Glutamatergic neuron (in vitro differentiated cells): Measurements from ENCODE around the gene RAB8B. TPM values are rescaled to one million over a fixed set of nuclear protein-coding genes. Genes with fewer than 3 reads are reported as not detected.

ENCODE experiments used
- DNase-seq: peaks from one replicate; pipeline ENCODE4 v3.0.0; 2022
- H3K27ac Mint-ChIP-seq: one replicate; pipeline ENCODE4 v1.8.0; 2020; ENCODE audit warnings: mild to moderate bottlenecking, mixed read lengths, inconsistent platforms; ENCODE audit not compliant: unreplicated experiment
- H3K27me3 Mint-ChIP-seq: one replicate; pipeline ENCODE4 v1.8.0; 2020; ENCODE audit warnings: mild to moderate bottlenecking, moderate library complexity, mixed read lengths, inconsistent platforms; ENCODE audit not compliant: unreplicated experiment
- H3K36me3 Mint-ChIP-seq: one replicate; pipeline ENCODE4 v1.8.0; 2020; ENCODE audit warnings: mild to moderate bottlenecking, mixed read lengths, inconsistent platforms; ENCODE audit not compliant: unreplicated experiment
- H3K4me1 Mint-ChIP-seq: one replicate; pipeline ENCODE4 v1.8.0; 2020; ENCODE audit warnings: mild to moderate bottlenecking, low read depth, mixed read lengths, inconsistent platforms; ENCODE audit not compliant: unreplicated experiment
- H3K4me3 Mint-ChIP-seq: one replicate; pipeline ENCODE4 v1.8.0; 2020; ENCODE audit warnings: mild to moderate bottlenecking, mixed read lengths, inconsistent platforms; ENCODE audit not compliant: unreplicated experiment
- H3K9me3 Mint-ChIP-seq: one replicate; pipeline ENCODE4 v1.8.0; 2020; ENCODE audit warnings: mild to moderate bottlenecking, moderate library complexity, mixed read lengths, inconsistent platforms; ENCODE audit not compliant: unreplicated experiment
- total RNA-seq: library from RNA; stranded (reverse); fragmentation: NEBNext Ultra II Directional; extraction: Animal tissue kit (Norgen Biotek cat#: 25700); gene quantifications from one replicate; pipeline ENCODE4 v1.2.1, GENCODE V29; 2021; ENCODE audit not compliant: unreplicated experiment
- TF ChIP-seq, protein P1 (sequence below): fragments of 200-600 bp; sonication (generic); IDR thresholded peaks from one replicate; pipeline ENCODE4 v1.5.0; 2021; ENCODE audit not compliant: partially characterized antibody, unreplicated experiment

Gene RAB8B
- total RNA-seq, 1 donor from 2014 or later = 70.4 TPM

DNA sequence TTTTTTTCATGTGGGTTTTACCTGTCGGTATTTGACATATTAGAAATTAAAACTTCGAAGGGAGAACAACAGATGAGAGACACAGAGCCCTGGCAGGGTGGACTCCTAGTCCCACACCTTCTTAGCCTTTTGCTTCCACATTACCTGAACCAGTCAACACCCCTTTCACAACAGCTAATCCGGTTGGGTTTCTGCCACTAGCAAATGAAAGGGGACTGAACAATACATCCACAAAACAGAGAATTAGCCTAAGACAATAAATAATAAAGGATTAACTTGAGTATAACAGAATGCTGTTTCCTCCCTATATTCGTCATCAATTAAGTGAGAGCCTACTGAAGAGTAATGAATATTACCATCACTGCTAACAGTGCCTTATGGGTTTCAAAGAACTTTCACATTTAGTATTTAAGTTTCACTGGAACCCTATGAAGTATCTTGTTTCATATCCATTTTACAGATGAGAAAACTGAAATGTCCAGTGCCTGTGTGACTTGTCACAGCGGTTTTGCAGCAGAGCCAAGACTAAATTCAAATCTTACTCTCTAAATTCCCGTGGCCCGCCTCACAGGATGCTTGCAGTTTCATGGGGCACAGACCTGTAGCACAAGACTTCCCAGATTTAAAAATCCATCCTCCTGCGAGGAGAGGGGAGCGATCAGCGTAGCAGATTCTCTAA lies 1.0 kb upstream of the RAB8B start:
- Mint-ChIP-seq H3K4me1 (peaks cover 32% of the 10 kb centered on the region), H3K4me3 (peak overlapping the region; percentile 91), H3K36me3 (no peaks in the 10 kb centered on the region), H3K27ac (peak overlapping the region; percentile 94), H3K27me3 (peaks cover 7% of the 10 kb centered on the region), H3K9me3 (no peaks in the 10 kb centered on the region)
- no peak for DNase-seq
- TF ChIP-seq, protein P1, sequence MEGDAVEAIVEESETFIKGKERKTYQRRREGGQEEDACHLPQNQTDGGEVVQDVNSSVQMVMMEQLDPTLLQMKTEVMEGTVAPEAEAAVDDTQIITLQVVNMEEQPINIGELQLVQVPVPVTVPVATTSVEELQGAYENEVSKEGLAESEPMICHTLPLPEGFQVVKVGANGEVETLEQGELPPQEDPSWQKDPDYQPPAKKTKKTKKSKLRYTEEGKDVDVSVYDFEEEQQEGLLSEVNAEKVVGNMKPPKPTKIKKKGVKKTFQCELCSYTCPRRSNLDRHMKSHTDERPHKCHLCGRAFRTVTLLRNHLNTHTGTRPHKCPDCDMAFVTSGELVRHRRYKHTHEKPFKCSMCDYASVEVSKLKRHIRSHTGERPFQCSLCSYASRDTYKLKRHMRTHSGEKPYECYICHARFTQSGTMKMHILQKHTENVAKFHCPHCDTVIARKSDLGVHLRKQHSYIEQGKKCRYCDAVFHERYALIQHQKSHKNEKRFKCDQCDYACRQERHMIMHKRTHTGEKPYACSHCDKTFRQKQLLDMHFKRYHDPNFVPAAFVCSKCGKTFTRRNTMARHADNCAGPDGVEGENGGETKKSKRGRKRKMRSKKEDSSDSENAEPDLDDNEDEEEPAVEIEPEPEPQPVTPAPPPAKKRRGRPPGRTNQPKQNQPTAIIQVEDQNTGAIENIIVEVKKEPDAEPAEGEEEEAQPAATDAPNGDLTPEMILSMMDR = no peak

DNA sequence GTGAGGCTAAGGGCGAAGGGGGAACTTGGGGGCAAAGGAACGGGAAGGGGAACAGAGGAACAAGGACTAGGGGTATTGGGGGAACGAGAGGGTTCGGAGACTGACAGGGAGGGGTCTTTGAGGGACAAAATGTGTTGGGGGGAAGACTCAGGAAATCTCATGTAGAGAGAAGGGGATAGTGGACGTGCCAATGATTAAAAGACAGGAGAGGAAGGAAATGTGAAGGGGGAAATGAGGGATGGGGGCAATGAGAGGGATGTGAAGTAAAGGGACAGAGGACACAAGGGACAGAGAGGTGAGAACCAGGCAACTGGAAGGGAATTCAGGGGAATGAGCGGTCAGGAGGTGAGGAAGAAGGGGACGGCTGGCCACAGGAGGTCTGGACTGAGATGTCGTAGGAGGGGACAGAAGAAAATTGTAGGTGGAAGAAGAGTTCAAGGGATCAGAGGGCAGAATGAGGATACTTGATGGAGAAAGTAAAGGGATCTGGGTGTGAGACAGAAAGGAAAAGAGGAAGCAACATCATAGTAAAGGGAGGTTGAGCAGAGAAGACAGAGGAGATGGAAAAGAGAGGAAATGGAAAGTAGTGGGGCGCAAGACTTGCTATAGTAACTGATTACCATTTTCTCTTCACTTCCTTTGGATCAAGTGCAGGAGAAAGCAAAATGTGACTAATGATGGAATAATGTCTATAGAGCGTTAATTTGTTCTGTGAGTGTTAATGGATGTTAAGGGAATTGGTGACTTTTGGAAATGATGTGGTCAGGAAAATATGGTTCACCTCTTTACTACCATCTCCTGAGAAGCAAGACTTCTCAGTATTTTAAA lies 749 bp downstream of the RAB8B start:
- H3K4me1 Mint-ChIP-seq = peaks cover 37% of the 10 kb centered on the region
- H3K36me3 Mint-ChIP-seq = no peaks in the 10 kb centered on the region
- H3K27ac Mint-ChIP-seq = peak overlapping the region; percentile 75
- TF ChIP-seq, protein P1 = no peak
- no peaks in the 10 kb centered on the region for H3K9me3 Mint-ChIP-seq
- peak overlapping the region; percentile 94 for H3K4me3 Mint-ChIP-seq
- H3K27me3 Mint-ChIP-seq = peaks cover 7% of the 10 kb centered on the region
- no peak for DNase-seq

DNA sequence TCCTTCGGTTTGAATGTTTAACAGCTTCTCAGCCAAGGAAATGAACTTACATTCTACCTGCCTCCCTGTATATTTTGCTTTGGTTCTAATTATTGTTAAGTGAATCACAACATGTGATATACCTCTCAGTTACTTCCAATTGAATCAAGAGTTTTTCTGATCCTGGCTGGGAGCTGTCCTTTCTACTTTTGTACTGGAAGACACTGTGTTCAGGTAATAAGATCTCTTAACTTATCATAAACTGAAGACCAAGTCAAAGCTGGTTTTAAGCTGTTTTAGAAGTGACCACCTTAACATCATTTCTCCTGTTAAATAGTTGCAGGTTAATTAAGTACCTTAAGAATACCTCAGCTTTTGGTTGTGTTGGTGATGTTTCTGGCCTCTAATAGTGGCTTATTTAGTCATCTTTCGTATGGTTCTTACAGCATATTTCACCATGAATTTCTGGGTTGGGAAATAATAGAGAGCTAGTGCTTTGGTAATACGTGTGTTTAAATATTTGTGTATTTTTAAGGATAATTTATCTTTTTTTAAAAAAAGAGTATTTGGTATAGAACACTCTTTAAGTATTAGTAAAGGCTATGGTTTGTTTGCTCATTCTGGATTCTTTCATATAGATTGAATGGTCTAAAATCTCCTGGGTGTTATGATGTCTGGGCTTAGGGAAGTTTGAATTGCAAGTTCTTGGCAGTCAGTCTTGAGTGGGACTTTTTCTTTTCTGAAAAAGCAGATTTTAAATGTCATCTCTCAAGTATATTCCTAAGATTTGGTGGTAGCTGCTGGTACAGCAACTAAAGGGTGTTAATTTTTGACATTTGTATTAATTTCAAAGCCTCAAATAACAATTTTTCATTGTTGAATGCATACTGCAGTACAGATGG lies 1.6 kb downstream of the RAB8B start:
- Mint-ChIP-seq H3K27me3 (peaks cover 7% of the 10 kb centered on the region), H3K36me3 (no peaks in the 10 kb centered on the region), H3K4me1 (peaks cover 41% of the 10 kb centered on the region), H3K27ac (peak overlapping the region; percentile 75), H3K9me3 (no peaks in the 10 kb centered on the region), H3K4me3 (peak overlapping the region; percentile 94)
- TF ChIP-seq, protein P1 = no peak
- DNase-seq = no peak

DNA sequence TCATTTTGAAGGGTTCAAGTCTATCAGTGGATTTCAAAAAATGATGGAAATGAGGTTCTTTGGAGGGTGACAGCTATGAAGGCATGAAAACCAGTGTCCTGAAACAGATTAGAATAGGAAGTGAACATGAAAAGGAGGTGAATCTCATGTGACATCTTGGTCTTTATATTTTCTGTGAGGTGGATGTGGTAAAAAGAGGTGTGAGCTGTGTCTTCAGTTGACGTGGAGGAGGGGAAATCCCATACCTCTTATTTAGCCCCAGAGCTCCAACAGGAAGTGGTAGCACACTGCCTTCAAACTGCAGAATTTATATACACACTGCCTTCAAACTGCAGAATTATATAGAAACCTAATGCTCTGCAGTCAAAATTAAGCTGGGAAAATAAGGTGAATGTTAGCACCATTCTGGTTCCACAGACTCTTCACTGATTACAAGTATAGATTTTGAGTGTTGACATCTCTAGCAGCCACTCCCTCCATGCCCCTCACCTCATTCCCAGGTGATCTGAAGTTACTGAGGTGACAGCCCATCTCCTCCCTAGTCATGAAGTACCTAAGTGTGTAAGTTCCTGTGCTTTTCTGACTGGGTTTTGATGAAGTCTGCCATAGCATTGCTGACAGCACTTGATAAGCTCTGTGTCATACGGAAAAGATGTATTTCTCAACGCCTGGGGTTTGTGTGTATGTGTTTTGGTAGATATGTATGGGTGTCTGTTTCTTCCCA lies 2.7 kb downstream of the RAB8B start:
- DNase-seq = no peak
- Mint-ChIP-seq H3K36me3 (no peaks in the 10 kb centered on the region), H3K27ac (no peak overlapping the region), H3K9me3 (no peaks in the 10 kb centered on the region), H3K4me3 (peak overlapping the region; percentile 81), H3K27me3 (peaks cover 7% of the 10 kb centered on the region), H3K4me1 (peaks cover 50% of the 10 kb centered on the region)
- TF ChIP-seq, protein P1 = no peak
